ENCODE measurements around the gene POLR2H.
A peak's percentile ranks its signal among the peaks of the same experiment; 100 is the strongest.

The POLR2H gene

DNA sequence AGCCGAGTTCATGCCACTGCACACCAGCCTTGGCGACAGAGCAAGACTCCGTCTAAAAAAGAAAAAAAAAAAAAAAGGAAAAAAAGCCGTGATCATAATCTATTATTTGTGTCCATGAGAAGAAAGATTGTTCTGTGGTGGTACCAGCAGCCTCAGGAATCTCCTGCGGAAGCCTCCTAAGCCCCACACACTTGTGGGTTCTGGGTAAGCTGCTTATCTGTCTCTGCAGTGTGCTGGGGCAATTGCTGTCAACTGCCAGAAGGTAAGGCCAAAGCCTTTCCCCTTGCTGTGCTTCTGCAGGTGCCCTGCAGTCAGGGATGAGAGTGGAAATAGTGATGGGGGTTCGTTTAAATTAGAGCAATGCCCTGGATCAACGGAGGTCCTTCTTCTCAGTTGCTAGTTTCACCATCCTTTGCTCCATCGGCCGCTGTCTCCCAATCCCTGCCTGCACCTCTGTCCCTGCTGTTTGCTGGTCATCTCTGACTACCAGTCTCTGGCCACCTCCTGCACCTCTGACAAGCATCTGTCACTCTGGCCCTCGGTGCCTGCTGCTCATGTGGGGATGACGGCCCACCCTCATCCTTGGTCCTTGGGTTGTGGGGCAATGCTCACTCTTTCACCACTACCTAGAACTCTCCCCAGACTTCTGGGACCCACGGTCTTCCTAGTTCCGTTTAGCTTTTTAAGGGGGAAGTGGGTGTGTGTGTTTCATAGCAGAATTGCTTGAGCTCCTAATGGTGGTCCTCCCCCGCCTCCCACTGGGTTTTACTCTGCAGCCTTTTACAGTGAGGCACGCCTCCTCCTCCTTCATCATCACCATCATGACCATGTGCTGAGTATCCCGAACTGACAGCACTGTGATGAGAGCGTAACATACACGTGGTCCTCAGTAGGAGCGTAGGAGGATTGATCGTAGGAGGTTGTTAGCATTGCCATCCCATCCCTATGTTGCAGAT, 43.8 kb downstream of the POLR2H start:
- peak in 35 of 42 donors; percentile 18 to 87 (median 59) for DNase-seq
- intact Hi-C loops (cut with DNase I) = no loop called here

DNA sequence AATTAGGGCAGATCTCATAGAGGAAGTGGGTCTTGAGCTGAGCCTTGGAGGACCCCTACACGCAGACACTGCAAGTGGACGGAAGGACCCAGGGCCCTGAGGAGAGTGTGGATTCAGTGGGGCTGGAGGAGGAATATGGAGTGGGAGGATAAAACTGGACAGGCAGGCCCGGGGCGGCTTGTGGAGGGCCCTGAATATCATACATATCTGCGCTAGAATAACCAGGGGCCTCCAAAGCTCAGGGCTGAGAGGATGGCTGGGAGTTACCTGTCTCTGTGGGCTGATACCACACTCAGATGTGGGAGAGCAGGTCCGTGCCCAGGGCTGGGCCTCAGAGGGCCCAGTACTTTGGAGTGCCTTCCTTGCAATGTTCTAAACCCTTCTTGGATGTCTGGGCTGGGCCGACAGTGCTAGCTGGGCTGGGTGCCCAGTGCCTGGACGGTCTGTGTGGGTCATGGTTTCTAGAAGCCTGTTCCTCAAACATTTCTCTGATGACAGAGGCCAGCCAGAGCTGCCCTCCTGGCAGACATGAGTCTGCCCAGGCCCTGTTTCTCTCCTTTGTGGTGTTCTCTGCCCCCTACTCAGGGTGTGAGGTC, 47.9 kb downstream of the POLR2H start:
- intact Hi-C loops (cut with DNase I) = no loop called here
- DNase-seq = peak in 1 of 42 donors; percentile 16

DNA sequence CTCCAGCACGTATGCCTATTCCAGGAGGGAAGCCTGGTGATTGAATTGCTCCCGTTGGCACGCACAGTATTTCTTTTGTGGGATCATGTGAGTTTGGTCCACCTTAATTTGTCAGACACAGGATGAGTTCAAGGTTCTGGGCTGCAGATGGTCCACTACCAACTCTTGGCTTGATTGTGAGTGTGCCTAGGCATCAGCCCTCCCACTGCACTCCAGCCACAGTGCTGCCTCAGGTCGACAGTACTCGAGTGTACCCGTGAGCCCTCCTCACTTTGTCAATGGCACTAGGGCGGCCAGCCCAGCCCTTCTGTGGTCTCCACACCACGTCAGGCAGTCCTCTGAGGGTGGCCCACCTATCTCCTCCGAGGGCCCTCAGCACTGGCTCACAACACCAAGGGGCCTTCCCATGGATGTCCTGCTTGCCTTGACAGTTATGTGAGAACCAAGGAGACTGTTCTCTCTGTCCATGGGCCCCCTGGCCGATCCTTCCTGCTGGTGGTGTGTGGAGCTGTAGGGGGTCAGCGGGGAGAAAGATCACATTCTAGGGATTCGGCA, 48.5 kb downstream of the POLR2H start:
- intact Hi-C loops (cut with DNase I) = loop anchor here (10.0 kb wide), 1 partner anchor 105 kb away; no protein-coding TSS in a partner anchor
- peak in 1 of 42 donors; percentile 16 for DNase-seq

DNA sequence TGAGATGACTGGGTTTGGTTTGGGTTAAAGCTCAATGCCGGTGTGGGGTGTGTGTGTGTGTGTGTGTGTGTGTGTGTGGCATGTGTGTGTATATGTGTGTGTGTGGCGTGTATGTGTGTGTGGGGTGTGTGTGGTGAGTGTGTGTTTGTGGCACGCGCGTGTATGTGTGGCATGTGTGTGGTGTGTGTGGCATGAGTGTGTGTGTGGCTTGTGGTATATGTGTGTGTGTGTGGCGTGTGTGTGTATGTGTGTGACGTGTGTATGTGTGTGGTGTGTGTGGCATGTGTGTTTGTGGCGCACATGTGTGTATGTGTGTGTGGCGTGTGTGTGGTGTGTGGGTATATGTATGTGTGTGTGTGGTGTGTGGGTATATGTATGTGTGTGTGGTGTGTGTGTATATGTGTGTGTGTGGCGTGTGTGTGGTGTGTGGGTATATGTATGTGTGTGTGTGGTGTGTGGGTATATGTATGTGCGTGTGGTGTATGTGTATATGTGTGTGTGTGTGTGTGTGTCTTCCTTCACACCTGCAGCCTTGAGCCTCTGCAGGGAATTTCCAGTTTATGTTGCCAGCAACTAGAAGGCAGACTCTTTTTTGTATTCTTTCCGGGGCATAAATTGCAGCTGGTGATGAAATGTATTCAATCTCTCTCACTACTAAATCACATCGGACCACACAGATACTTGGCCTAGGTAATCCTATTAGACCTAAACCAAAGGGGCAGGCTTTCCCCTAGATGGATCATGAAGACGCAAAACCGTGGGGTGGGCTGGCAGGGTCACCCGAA, 53.1 kb downstream of the POLR2H start:
- no peak for DNase-seq
- intact Hi-C loops (cut with DNase I) = loop anchor here (10.0 kb wide), 1 partner anchor 100 kb away; no protein-coding TSS in a partner anchor

DNA sequence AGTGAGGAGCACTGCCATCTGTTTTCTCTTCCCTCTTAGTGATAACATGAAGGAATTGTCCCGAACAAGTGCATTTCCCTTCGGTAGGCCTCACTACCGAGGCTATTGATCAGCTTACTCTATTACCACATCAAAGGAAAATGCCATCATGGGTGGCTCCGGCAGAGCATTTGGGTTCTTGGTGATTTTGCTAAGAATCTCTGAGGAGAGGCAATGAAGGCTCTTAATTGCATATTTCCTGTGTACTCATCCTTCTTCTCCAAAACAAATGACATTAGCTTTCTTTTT, 53.6 kb downstream of the POLR2H start:
- no peak for DNase-seq
- intact Hi-C loops (cut with DNase I) = loop anchor here (10.0 kb wide), 1 partner anchor 100 kb away; no protein-coding TSS in a partner anchor

DNA sequence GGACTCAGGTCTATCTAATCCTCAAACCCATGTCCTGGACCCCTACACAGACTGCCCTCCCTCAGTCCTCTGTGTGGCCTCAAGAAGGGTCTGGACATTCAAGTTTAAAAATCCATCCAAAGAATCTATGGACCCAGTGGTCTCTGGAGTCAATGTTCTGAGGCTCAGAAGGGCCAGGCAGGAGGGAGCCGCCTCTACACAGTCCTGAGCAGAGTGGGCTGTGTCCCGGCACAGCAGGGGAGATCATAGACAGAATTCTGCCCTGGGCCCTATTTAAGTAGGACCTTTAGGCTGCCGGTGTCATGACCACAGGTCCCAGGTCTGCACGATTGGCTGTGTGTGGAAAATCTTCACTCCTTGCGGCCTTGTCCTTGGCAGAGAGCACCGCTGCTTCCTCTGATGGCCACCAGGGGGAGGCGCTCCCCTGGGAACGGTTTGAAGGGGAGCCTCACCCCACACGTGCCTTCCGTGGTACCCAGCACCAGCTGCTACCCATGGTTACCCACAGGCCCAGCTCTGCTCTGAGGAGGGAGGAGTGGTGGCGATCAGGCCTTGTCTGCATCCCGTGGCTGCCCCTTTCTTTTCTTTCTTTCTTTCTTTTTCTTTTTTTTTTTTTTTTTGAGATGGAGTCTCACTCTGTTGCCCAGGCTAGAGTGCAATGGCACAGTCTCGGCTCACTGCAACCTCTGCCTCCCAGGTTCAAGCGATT, 56.3 kb downstream of the POLR2H start:
- peak; percentile 35 to 87 (median 70) for DNase-seq
- intact Hi-C loops (cut with DNase I) = loop anchor here (10.0 kb wide), 1 partner anchor 97 kb away; no protein-coding TSS in a partner anchor

Measured in head of caudate nucleus (tissue), 42 donors.